ENCODE data around the gene ALDH4A1.
A peak's percentile ranks its signal among the peaks of the same experiment; 100 is the strongest.

Gene ALDH4A1, protein sequence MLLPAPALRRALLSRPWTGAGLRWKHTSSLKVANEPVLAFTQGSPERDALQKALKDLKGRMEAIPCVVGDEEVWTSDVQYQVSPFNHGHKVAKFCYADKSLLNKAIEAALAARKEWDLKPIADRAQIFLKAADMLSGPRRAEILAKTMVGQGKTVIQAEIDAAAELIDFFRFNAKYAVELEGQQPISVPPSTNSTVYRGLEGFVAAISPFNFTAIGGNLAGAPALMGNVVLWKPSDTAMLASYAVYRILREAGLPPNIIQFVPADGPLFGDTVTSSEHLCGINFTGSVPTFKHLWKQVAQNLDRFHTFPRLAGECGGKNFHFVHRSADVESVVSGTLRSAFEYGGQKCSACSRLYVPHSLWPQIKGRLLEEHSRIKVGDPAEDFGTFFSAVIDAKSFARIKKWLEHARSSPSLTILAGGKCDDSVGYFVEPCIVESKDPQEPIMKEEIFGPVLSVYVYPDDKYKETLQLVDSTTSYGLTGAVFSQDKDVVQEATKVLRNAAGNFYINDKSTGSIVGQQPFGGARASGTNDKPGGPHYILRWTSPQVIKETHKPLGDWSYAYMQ

DNA sequence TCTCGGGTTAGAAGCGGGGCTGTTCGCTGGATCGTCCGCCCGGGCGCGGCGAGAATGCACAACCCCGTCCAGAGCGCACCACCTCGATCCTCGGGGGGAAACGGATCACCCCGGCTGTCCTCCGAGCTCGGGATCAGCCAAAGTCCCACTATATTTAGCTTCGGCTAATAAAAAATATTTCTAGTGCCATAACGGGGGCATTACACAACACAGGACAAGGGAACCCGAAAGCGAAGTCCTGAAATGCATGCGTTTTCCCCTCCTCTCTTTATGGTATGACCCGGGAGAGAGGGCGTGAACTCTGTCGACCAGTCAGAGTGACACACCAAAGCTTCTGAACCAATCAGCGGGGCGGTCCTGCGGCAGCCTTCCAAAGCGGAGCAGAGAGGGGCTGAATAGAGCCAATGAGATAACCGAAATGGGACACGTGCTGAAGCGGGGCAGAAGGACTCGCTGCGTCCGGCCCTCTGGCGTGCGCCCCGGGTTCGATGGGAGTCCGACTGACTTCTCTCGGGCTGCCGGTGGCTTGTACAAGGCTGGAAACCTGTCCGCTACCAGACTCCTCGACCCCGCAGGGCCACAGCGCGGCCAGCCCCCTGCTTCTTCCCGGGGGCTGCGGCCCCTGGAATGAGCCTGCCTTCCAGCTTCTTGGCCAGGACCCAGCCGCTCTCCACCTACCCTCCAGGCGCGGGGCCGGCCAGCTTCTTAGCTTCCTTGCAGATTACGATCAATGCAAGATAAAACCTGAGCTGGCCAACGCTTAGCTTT lies at the start of gene ALDH4A1:
TSS of gene ALDH4A1 (minus strand) at position 33 of the 768 bp plus-strand sequence. CDS start at position 1, 32 bp downstream.
- peak; percentile 95 for DNase-seq

DNA sequence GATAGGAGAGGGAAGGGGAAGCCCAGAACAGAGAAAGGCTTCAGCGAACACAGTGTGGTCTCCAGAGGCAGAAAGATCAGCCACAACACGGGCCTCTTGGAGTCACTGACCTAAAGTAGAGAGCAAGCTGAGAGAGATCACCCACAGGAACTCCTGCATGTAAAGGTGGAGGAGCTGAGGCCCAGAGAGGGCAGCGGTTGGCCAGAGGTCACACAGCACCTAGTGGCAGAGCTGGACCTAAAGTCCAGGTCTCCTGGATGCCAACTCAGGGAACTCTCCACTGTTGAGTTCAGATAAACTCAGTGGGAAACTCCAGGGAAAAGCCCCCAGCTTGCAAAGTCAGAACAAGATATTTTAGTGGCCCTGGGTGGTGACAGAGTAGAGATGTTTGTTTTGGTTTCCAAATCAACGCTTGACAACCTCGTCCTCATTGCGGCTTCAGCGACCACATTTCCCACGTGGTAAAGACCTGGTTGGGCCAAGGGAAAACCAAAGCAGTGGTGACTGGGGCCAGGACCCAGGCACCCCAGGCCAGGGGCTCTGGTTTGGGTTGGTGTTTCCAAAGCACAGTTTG lies 49.5 kb upstream of the ALDH4A1 start:
- DNase-seq: peak; percentile 87

DNA sequence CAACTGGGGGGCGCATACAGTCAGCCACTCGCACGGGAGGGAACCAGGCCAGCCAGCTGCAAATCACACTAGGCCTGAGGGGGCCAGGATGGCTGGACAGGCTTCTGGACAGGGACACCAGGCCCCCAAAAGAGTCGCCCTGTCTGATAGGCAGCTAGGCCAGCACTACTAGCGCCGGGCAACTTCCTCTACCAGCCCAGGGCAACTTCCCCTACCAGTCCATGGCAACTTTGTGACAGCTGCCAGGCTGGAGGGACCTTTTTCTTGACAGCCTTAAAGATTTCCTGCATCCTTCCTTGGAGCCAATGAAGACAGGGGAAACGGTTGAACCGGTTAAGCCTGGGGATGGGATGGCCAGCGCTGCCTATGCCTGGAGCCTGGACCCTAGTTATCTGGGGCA lies 49.1 kb upstream of the ALDH4A1 start:
- peak; percentile 26 for DNase-seq

DNA sequence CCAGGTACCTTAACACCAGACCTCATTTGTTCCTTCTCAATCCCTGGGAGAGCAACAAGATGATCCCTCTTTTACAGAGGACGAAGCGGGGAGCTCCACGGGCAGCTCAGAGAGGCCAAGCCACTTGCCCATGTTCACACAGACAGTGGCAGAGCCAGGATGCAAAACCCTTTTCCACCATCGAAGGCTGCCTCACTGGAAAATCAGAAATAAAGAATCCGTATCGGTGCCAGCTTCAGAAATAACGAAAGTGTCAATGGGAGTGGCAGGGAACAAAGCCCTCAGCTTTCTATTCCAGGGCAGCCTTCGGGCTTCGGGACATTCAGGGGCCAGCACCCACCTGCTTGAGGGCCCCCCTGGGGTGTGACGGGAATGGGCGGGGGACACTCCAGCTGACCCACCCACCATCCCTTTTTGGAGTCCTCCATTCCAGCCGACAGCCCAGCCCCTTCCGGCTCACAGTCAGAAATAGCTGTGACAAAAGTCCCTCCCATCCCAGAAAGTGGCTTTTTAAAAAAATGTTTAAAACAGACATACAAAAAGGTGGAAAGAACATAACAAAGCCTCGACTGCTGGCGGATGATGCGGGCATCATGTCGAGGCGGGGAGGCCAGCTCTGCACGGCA lies 48.2 kb upstream of the ALDH4A1 start:
- peak; percentile 47 for DNase-seq

DNA sequence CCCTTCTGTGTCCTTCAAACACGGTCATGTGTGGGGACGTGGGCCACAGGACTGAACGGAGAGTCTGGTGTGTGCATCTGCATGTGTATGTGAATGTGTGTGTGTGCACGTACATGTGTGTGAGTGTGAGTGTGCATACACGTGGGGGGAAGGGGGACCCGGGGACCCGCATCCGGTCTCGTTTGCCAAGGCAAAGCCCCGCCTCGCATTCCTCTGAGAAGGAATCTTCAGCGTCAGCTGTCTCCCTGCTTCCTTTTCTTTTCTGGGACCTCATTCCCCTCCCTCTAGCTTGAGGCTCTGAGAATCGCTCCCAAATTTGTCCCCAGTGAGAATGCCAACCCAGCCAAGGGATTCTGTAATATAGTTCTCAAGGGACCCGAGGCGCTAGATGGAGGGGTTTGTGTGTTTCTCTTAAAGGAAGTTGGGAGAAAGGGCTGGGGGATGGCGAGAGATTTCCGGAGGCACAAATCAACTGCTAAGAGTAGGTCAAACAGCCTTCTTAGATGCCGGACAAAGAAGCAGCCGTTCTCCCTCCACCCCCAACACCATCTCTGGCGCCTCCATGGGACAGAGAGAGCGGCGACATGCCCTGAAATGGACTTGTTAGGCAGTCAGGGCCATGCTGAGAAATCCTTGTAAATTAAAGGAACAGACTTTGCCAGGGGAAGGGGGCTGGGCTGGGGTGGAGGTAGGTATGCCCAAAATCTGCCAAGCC lies 47.5 kb upstream of the ALDH4A1 start:
- DNase-seq: peak; percentile 32

DNA sequence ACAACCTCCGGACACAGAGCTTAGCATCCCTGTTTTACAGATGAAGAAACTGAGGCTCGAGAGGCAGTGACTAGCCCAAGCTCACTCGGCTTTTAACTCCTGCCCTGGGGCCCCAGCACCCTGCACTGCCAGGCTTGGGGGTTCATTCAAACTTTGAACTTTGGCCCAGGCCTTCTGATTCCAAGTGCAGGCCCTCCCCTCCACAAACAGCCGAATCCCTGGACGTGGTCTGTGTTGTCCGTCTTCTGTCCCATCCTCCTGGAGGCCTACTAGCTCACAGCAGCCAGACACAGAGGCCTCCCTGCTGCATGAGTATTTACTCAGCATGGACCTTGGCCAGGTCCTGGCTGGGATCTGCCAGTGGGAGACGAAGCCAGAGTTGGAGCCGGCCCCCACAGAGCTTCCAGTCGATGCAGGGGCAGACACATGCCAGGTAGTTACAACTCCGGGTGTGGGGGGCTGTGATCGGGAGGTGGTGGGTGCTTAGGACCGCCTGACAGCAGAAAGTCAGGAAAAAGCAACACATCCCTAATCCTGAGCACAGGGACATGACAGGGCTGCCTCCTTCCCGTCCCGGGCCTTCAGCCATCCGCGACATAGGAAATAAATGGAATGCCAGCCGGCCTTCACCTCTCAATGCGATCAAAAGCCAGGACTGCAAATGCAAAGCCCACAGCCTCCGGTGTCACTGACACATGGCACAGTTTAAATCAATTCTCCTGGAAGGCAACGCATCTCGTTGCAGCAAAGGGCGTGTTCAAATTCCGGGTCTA lies 46.7 kb upstream of the ALDH4A1 start:
- no peak for DNase-seq

DNA sequence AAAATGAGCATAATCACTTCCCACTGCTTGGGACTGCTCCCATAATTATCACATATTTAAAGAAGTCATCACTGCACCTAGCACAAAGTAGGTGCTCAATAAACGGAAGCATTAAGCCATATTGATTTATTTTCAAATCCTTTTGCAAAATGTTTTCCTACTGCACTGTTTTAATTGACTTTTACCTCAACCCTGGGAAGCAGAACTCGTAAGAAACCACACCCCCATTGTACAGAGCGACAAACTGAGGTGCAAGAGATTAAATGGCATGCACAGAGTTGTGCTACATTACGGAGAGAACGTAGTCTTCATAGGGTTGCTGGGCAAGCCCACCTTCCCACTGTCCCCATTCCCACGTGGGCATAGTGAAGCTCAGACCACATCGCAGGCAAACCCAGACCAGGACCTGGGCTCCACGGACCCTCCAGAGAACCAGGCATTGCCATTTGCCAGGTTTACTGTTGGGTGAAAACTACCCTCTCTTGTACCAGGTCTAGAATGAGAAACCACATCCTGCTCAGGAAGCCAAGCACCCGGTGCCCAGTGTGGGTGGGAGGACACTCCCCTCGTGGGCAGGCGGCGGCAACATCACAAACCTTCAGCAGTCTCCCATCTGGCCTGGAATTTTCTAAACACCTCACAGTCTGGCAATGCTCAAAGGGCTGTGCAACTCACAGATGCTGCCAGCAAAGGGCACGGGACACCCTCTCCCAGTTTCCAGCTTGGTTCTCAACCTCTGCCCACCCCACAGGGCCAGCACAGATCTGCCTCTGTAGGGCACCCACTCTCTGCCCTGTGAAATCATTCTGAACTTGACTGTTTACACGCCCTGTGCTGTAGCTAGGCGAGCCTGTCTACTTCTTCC lies 45.9 kb upstream of the ALDH4A1 start:
- peak; percentile 60 for DNase-seq

DNA sequence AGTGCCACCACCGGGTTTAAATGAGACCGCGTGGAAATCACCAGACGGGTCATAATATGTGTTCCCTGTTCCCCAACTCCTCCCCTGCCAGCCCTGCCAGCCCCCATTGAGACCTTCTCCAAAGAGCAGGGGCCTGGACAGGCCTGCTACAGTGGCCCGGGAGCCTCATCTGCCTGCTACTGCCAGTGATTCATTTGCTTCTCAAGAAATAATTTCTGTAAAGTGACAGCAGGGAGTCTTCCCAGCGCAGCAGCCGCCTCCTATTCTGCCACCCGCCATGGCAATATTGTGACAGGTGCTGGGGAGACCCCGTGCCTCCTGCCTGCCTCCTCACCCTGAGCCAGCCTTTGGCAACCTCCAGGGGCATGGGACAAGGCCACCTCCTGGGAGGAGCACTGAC lies 45.2 kb upstream of the ALDH4A1 start:
- no peak for DNase-seq

DNA sequence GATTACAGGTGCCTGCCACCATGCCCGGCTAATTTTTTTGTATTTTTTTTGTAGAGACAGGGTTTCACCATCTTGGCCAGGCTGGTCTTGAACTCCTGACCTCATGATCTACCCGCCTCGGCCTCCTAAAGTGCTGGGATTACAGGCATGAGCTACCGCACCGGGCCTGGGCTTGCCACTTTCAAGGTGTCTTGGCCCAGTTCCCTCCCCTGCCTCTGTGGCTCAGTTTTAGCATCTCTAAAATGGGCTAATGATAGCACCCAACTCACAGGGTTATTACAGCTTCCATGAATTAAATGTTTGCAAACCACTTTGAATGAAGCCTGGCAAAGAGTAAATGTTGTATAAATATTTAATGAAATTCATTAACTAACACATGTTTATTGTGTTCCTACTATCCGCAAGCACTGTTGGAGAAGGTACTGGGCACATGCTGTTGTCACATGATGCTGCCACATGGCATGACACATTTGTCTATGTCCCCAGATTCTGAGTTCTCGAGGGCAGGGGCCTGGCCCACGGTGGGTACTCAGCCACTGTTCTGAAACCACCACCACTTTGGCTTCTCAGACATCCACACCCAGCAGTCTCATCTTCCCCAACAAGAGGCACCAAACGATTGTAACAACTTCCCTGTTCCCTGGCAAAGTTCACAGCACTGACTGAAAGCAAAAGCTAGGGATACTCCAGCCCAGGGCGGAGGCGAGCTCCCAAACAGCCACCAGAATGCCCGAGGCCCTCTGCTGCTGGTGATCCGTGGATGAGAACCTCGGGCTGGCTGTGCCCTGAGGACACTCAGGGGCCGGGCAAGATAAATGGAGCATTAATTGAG lies 44.4 kb upstream of the ALDH4A1 start:
- DNase-seq: no peak

DNA sequence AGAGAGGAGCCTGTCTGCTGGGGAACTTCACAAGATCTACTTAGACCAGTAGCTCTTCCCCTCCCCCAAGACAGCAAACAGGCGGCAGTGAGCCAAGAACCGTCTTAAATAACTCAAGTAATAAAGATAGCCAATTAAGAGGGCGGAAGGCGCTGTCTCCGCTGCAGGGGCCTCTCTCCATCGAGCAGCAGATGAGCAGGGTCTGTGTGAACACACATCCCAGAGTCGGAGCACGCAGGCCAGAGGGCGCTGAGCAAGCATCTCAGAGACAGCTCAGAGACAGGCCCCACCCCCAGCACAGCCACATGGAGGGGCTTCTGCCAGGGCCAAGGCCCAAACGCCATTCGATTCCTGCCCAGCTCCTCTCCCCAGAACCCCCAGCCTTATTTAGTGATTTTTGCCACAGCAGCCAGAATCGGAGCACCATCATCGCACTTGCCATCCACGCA lies 43.1 kb upstream of the ALDH4A1 start:
- no peak for DNase-seq

DNA sequence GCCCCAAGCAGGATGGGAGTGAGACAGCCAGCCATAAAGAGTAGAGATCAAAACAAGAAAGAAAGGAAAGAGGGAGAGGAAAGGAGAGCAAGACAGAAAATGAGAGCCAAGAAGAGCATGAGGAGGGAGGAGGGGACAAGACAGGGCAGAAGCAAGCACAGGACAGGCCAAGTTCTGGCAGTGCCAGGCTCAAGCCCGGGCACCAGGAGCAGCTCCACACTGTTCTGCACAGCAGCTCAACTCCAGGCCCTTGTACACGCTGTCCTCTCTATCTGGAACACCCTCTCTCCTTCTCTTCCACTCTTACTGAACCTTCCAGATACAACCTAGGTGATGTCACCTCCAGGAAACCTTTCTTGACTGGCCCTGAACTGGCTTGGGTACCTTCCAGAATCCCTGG lies 42.5 kb upstream of the ALDH4A1 start:
- no peak for DNase-seq

DNA sequence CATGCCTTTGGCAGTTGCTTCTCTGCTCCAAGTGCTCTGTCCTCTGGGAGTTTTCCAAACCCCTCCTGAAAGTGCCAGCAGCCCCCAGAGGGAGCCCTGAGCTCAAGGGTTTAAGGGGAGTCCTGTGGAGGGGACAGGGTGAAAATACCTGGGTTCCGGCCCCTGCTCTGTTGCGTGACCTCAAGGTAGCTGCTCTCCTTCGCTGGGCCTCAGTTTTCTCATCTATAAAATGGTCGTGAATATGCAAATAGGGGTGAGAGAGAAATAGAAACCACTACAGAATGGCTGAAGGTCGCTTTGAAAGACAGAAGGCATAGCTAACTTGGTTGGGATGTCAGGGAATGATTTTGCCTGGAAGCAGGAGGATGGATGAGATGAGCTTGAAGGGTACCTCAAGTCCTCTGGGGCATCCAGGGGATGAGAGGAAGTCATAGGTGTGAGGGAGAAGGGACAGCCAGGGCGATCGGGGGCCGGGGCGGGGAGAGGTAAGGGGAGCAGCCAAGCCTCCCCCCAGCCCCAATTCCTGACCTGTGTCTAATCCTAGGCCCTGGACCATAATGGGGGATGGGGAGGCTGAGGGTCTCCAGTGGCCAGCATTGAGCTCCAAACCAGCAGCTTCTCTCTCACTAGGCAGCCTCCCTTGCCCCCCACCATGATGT lies 41.7 kb upstream of the ALDH4A1 start:
- DNase-seq: no peak

DNA sequence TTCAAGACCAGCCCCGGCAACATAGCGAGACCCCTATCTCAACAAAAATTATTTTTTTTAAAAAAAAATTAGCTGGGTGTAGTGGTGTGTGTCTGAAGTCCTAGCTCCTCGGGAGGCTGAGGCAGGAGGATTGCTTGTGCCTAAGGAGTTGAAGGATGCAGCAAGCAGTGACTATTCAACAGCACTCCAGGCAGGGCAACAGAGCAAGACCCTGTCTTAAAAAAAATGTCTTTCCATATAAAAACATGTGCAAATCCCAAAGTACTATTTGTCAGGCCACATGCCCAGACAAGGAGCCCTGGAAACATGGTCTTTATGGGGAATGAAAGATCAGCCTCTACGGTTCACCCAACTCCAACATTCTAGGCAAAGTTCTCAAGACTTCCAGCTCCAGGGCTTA lies 40.8 kb upstream of the ALDH4A1 start:
- DNase-seq: no peak

DNA sequence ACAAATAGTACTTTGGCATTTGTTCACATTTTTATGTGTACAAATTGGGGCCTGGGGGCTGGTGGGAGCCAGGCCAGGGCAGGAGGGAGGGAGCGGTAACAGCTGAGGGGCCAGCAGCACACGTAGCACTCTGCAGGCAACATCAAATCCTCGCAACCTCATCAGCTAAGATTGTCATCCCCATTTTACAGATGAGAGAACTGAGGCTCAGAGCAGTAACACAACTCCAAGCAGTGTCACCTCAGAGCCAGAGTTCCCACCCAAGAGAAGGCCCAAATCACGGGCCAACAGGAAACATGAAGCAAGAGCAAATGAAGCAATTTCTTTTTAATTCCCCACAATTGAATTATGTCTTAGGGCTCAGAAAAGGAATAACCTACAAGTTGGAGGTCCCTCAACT lies 40.0 kb upstream of the ALDH4A1 start:
- DNase-seq: no peak

DNA sequence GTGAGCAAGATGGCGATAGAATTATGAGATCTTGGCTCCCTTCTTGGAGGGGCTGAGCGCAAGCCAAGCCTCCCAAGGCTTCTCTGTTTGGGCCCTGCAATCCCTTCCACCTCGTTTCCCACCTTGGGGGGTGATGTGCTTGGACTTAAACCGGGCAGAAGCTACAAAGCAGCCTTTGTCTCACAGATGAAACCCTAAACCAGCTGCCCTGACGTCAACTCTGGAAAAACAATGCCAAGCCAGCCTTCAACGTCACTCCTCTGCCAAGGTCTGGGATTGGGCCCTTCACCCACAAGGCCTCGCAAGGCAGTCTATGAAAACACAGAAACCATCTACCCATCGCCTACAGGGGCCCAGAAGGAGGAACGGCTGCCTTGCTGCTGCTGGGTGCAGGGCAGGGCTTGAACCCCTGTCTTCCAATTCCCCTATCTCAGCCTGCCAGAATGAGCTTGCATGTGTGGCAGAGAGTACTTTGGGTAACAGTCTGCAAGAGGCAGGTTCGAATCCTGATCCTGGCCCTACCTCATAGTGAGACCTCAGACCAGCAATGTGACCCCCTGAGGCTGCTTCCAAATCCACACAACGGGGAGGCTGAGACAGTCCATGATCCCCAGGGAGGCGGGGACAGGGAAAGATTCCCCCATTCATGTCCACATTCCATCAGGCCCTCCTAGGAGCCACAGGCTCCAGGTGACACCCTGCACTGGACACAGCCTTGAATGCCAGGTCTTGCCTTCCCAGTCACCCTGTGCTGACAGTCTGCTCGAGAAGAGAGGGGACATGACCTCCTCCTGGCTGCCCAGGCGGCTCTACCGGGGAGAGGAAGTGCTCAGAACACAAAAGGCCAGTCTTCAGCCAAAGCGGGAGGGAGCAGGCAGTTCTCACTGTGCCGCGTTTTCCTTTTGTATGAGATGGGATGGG lies 39.1 kb upstream of the ALDH4A1 start:
- DNase-seq: no peak

DNA sequence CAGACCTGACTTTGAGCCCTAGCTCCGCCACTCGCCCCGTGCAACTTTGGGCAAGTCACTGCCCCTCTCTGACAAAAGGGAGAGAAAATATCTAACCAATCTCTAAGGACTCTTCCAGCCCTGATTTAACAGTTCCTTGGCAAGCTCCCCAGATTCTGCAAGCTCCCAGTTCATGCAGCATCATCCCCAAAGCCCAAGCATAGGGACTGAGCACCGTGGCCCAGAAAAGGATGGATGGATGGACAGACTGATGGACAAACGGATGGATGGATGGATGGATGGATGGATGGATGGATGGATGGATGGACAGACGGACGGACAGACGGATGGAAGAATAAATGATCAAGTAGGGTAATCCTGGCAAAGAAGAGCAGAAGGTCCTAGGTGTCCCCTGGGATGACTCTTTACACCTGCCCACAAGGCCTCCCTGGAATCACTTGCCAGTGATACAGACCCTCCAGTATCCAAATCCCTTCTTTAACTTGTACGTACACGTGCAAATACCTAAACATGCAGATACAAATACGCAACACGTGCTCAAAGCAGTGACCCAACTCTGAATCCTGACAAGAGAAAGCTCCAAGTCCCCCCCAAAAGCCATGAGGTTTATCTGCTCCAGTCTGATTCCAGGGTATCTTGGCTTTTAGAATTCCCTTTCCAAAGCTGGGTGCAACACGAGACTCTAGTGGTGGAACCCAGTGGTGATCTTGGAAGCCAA lies 38.1 kb upstream of the ALDH4A1 start:
- no peak for DNase-seq

All from stimulated activated CD4-positive, alpha-beta T cell treated with anti-CD3 and anti-CD28 coated beads, Interleukin-15, amount 100 ng/mL, for 24 hours (primary cell).